ENCODE data around the gene MYO16. TPM values are rescaled to one million over a fixed set of nuclear protein-coding genes. Genes with fewer than 3 reads are reported as not detected.

Gene MYO16
- total and polyA plus RNA-seq, 4 experiments from 2014 or later: 0.54 to 14.9 (median 6.3) TPM

- DNase-seq: no peak
- no peaks in the 10 kb centered on the region for H3K36me3 Mint-ChIP-seq
- H3K4me1 ChIP-seq (ENCODE audit: insufficient read depth, low read length): no peaks in the 10 kb centered on the region
- no peaks in the 10 kb centered on the region for H3K4me1 Mint-ChIP-seq
- POLR2A ChIA-PET (ENCODE audit: partially characterized antibody): no interaction called here
- H3K27ac Mint-ChIP-seq: no peak overlapping the region
- H3K4me3 ChIP-seq (ENCODE audit: low read length in 2 of 2): no peak overlapping the region
- H3K9me3 ChIP-seq (ENCODE audit: control insufficient read depth in 1 of 2, low read length in 2 of 2): no peaks in the 10 kb centered on the region
- intact Hi-C loops (cut with micrococcal nuclease): no loop called here
- H3K9me3 Mint-ChIP-seq: no peaks in the 10 kb centered on the region
- no peak overlapping the region for H3K27ac ChIP-seq (ENCODE audit: low read depth, low read length)
- H3K36me3 ChIP-seq (ENCODE audit: insufficient read depth, low read length): no peaks in the 10 kb centered on the region
- H3K27me3 ChIP-seq (ENCODE audit: insufficient read depth, low read length): no peaks in the 10 kb centered on the region
- H3K4me3 Mint-ChIP-seq: no peak overlapping the region
- CTCF ChIA-PET (ENCODE audit: partially characterized antibody): no interaction called here
- peaks cover 1 to 2% of the 10 kb centered on the region in 2 donors for H3K27me3 Mint-ChIP-seq
Observed at GRCh38 chr13:108922108-108922507, 292.7 kb downstream of the MYO16 start.

GRCh38 chr13:108923386-108924047 lies 294.1 kb downstream of the MYO16 start:
- Histone ChIP-seq H3K27ac (ENCODE audit: low read depth, low read length) (no peak overlapping the region), H3K4me1 (ENCODE audit: insufficient read depth, low read length) (no peaks in the 10 kb centered on the region), H3K27me3 (ENCODE audit: insufficient read depth, low read length) (no peaks in the 10 kb centered on the region), H3K9me3 (ENCODE audit: control insufficient read depth in 1 of 2, low read length in 2 of 2) (no peaks in the 10 kb centered on the region), H3K4me3 (ENCODE audit: low read length in 2 of 2) (no peak overlapping the region), H3K36me3 (ENCODE audit: insufficient read depth, low read length) (no peaks in the 10 kb centered on the region)
- peaks cover 1 to 2% of the 10 kb centered on the region in 2 donors for H3K27me3 Mint-ChIP-seq
- ChIA-PET CTCF (ENCODE audit: partially characterized antibody) (interaction anchor here (1.4 kb wide), 1 partner anchor 13 kb away, joined by 3 read pairs; no protein-coding TSS in a partner anchor), POLR2A (ENCODE audit: partially characterized antibody) (no interaction called here)
- no peaks in the 10 kb centered on the region for H3K9me3 Mint-ChIP-seq
- intact Hi-C loops (cut with micrococcal nuclease): no loop called here
- H3K4me3 Mint-ChIP-seq: no peak overlapping the region
- no peak overlapping the region for H3K27ac Mint-ChIP-seq
- DNase-seq: no peak
- H3K4me1 Mint-ChIP-seq: no peaks in the 10 kb centered on the region
- H3K36me3 Mint-ChIP-seq: no peaks in the 10 kb centered on the region

GRCh38 chr13:108924134-108924533 lies 294.7 kb downstream of the MYO16 start:
- CTCF ChIA-PET (ENCODE audit: partially characterized antibody): interaction anchor here (0.6 to 1.4 kb wide), 2 partner anchors 12 to 37 kb away, joined by 3 read pairs; no protein-coding TSS in a partner anchor
- POLR2A ChIA-PET (ENCODE audit: partially characterized antibody): no interaction called here
- Histone ChIP-seq H3K36me3 (ENCODE audit: insufficient read depth, low read length) (no peaks in the 10 kb centered on the region), H3K4me3 (ENCODE audit: low read length in 2 of 2) (no peak overlapping the region), H3K4me1 (ENCODE audit: insufficient read depth, low read length) (no peaks in the 10 kb centered on the region), H3K27ac (ENCODE audit: low read depth, low read length) (no peak overlapping the region), H3K27me3 (ENCODE audit: insufficient read depth, low read length) (no peaks in the 10 kb centered on the region), H3K9me3 (ENCODE audit: control insufficient read depth in 1 of 2, low read length in 2 of 2) (no peaks in the 10 kb centered on the region)
- H3K27ac Mint-ChIP-seq: no peak overlapping the region
- no peak for DNase-seq
- H3K4me1 Mint-ChIP-seq: no peaks in the 10 kb centered on the region
- intact Hi-C loops (cut with micrococcal nuclease): no loop called here
- peaks cover 1 to 2% of the 10 kb centered on the region in 2 donors for H3K27me3 Mint-ChIP-seq
- no peaks in the 10 kb centered on the region for H3K36me3 Mint-ChIP-seq
- no peak overlapping the region for H3K4me3 Mint-ChIP-seq
- H3K9me3 Mint-ChIP-seq: no peaks in the 10 kb centered on the region

GRCh38 chr13:108924541-108924940 lies 295.1 kb downstream of the MYO16 start:
- no peaks in the 10 kb centered on the region for H3K36me3 ChIP-seq (ENCODE audit: insufficient read depth, low read length)
- Mint-ChIP-seq H3K4me1 (no peaks in the 10 kb centered on the region), H3K27me3 (peaks cover 1 to 2% of the 10 kb centered on the region in 2 donors), H3K4me3 (no peak overlapping the region), H3K9me3 (no peaks in the 10 kb centered on the region), H3K36me3 (no peaks in the 10 kb centered on the region), H3K27ac (no peak overlapping the region)
- H3K27me3 ChIP-seq (ENCODE audit: insufficient read depth, low read length): no peaks in the 10 kb centered on the region
- ChIA-PET POLR2A (ENCODE audit: partially characterized antibody) (no interaction called here), CTCF (ENCODE audit: partially characterized antibody) (interaction anchor here (0.6 to 1.4 kb wide), 2 partner anchors 12 to 36 kb away, joined by 3 read pairs; no protein-coding TSS in a partner anchor)
- DNase-seq: no peak
- H3K4me1 ChIP-seq (ENCODE audit: insufficient read depth, low read length): no peaks in the 10 kb centered on the region
- intact Hi-C loops (cut with micrococcal nuclease): no loop called here
- no peak overlapping the region for H3K27ac ChIP-seq (ENCODE audit: low read depth, low read length)
- H3K9me3 ChIP-seq (ENCODE audit: control insufficient read depth in 1 of 2, low read length in 2 of 2): no peaks in the 10 kb centered on the region
- H3K4me3 ChIP-seq (ENCODE audit: low read length in 2 of 2): no peak overlapping the region

- no peak overlapping the region for H3K4me3 ChIP-seq (ENCODE audit: low read length in 2 of 2)
- Mint-ChIP-seq H3K4me1 (no peaks in the 10 kb centered on the region), H3K27me3 (peaks cover 1 to 2% of the 10 kb centered on the region in 2 donors), H3K27ac (no peak overlapping the region), H3K4me3 (no peak overlapping the region), H3K36me3 (no peaks in the 10 kb centered on the region), H3K9me3 (no peaks in the 10 kb centered on the region)
- ChIA-PET POLR2A (ENCODE audit: partially characterized antibody) (no interaction called here), CTCF (ENCODE audit: partially characterized antibody) (interaction anchor here (1.4 kb wide), 1 partner anchor 11 kb away, joined by 3 read pairs; no protein-coding TSS in a partner anchor)
- intact Hi-C loops (cut with micrococcal nuclease): no loop called here
- H3K4me1 ChIP-seq (ENCODE audit: insufficient read depth, low read length): no peaks in the 10 kb centered on the region
- no peak overlapping the region for H3K27ac ChIP-seq (ENCODE audit: low read depth, low read length)
- no peak for DNase-seq
- no peaks in the 10 kb centered on the region for H3K9me3 ChIP-seq (ENCODE audit: control insufficient read depth in 1 of 2, low read length in 2 of 2)
- H3K27me3 ChIP-seq (ENCODE audit: insufficient read depth, low read length): no peaks in the 10 kb centered on the region
- H3K36me3 ChIP-seq (ENCODE audit: insufficient read depth, low read length): no peaks in the 10 kb centered on the region
Observed at GRCh38 chr13:108925070-108925469, 295.7 kb downstream of the MYO16 start.

- H3K9me3 Mint-ChIP-seq: no peaks in the 10 kb centered on the region
- Histone ChIP-seq H3K4me3 (ENCODE audit: low read length in 2 of 2) (no peak overlapping the region), H3K4me1 (ENCODE audit: insufficient read depth, low read length) (no peaks in the 10 kb centered on the region), H3K36me3 (ENCODE audit: insufficient read depth, low read length) (no peaks in the 10 kb centered on the region), H3K27ac (ENCODE audit: low read depth, low read length) (no peak overlapping the region), H3K27me3 (ENCODE audit: insufficient read depth, low read length) (no peaks in the 10 kb centered on the region), H3K9me3 (ENCODE audit: control insufficient read depth in 1 of 2, low read length in 2 of 2) (no peaks in the 10 kb centered on the region)
- no peak overlapping the region for H3K27ac Mint-ChIP-seq
- DNase-seq: no peak
- peaks cover 1 to 2% of the 10 kb centered on the region in 2 donors for H3K27me3 Mint-ChIP-seq
- no peaks in the 10 kb centered on the region for H3K36me3 Mint-ChIP-seq
- H3K4me1 Mint-ChIP-seq: no peaks in the 10 kb centered on the region
- ChIA-PET CTCF (ENCODE audit: partially characterized antibody) (no interaction called here), POLR2A (ENCODE audit: partially characterized antibody) (no interaction called here)
- intact Hi-C loops (cut with micrococcal nuclease): no loop called here
- H3K4me3 Mint-ChIP-seq: no peak overlapping the region
Observed at GRCh38 chr13:108926862-108927261, 297.5 kb downstream of the MYO16 start.

- H3K27me3 ChIP-seq (ENCODE audit: insufficient read depth, low read length): no peaks in the 10 kb centered on the region
- Mint-ChIP-seq H3K36me3 (no peaks in the 10 kb centered on the region), H3K4me3 (no peak overlapping the region), H3K9me3 (no peaks in the 10 kb centered on the region), H3K27me3 (peaks cover 1 to 2% of the 10 kb centered on the region in 2 donors), H3K27ac (no peak overlapping the region), H3K4me1 (no peaks in the 10 kb centered on the region)
- POLR2A ChIA-PET (ENCODE audit: partially characterized antibody): no interaction called here
- H3K27ac ChIP-seq (ENCODE audit: low read depth, low read length): no peak overlapping the region
- H3K36me3 ChIP-seq (ENCODE audit: insufficient read depth, low read length): no peaks in the 10 kb centered on the region
- intact Hi-C loops (cut with micrococcal nuclease): no loop called here
- CTCF ChIA-PET (ENCODE audit: partially characterized antibody): no interaction called here
- H3K4me1 ChIP-seq (ENCODE audit: insufficient read depth, low read length): no peaks in the 10 kb centered on the region
- no peak for DNase-seq
- no peak overlapping the region for H3K4me3 ChIP-seq (ENCODE audit: low read length in 2 of 2)
- H3K9me3 ChIP-seq (ENCODE audit: control insufficient read depth in 1 of 2, low read length in 2 of 2): no peaks in the 10 kb centered on the region
Observed at GRCh38 chr13:108927615-108928014, 298.2 kb downstream of the MYO16 start.

Measured in CD4-positive, alpha-beta memory T cell (primary cell).